Stimulated activated naive CD8-positive, alpha-beta T cell treated with anti-CD3 and anti-CD28 coated beads, Interleukin-15, Interleukin-2, amounts not matched to agents 100 U/mL and 50 U/mL, for 24 hours (primary cell): ENCODE measurements around the gene PSMB3.

ENCODE experiments used
- ATAC-seq: fragments of 150-1000 bp; cut with Tn5 transposase; one replicate; pipeline ENCODE4 v1.10.0; 2021
- DNase-seq: peaks from one replicate; pipeline ENCODE4 v3.0.0; 2021

Gene PSMB3

DNA sequence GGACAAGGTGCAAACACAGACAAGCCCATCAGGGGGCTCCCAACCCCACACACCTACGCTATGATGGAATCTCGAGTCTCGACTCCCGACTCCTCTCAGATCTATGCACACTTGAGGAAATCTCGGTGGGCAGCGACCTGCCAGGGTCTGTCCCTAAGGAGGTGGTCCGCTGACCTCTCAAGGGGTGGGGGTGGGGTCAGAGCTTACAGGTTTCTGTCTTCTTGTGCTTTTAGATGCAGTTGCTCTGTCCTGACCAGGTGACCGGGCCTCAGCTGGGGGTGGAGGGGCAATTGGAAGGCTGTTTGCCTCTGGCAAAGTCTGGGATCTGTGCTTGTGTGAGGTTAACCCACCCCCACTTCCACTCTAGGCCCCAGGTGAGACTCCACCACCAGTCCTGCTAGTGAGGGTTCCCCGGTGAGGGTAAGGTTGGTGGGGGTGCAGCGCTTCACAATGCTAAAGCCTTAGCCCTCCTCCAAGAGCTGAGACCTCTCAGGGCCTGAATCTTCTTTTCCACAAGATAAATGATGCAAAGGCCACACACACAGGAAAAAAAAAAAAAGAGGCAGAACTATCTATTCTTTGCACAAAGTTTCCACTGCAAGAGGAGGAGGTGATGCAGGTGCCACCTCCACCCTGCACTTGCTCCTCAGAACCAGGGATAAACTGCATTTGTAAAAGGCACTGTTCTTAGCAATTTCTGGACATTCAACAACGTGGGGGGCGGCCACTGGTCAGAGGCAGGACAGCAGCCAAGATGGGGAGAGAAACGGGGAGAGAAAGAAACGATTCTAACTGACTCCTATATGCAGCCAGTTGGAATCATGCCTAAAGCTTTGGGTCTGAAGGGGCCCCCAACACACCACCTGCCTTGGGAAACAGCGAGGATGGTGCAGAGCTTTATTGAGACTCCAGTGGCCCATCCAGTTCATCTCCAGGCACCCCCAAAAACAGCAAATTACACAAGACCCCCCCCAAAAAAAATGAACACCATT is 18.3 kb upstream of the PSMB3 start:
- peak; percentile 43 for ATAC-seq
- peak; percentile 44 for DNase-seq

DNA sequence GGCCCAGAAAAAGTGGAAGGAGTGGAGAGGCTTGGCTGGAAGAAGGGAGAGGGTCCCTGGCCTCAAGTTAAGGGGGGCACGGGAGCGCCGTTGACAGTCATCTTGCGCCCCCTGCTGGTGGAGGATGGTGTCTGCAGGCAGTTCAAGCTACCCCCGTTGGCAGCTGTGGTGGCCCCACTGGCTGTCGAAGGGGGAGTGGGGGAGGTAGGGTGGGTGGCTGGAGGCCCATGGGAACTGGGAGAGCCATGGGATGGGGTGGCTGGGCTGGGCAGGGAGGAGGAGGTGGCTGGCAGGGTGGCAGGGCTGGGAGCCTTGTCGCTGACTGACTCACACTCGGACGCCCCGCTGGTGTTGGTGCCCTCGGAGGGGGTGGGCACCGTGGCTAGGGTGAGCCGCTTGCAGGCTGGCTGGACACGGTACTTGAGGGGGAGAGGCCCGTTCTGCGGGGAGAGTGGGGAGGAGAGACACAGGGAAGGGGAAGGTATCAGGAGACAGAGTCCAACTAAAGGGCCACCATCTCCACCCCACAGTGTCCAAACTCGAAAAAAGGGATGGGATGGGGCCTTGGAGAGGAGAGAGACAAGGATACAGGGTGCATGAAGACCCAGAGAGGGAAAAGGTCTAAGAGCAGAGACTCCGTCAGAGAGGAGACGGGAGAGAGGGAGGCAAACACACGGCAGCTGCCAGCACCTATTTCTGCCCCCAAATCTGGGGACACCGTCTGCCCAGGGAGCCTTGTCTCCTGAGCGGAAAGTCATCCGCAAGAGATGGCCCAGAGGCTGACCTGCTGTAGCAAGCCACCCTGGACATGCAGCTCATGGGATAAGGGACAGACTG is 17.2 kb upstream of the PSMB3 start:
- DNase-seq (peak; percentile 87), ATAC-seq (no peak)

DNA sequence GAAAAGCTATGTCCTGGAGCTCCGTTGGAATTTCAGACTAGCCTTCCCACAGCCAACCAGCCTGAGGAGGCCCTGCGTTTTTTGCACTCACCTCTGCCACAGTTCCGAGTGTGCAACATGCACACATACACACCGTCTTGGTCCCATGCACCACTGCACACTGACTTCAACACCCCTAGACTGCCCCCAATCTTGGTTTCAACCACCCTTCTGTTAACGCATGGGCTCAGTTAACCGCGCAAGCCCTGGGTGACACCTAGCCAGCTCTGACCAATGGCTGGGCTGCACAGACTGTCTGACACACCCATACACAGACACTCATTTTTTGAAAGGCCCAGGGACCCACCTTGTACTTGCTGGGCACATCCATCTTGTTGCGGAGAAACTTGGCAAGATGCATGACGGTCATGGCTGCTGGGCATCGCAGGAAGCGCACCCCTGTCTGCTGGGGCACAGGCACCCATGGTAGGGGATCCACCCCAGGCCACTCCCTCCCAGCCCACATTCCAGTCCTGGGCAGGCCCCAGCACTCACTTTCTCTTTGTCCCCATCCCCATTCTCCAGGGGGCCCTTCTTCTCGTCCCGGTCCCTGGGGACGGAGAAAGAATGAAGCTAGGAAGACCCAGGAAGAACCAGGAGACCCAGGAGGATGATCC is 14.4 kb upstream of the PSMB3 start:
- ATAC-seq (no peak), DNase-seq (no peak)

DNA sequence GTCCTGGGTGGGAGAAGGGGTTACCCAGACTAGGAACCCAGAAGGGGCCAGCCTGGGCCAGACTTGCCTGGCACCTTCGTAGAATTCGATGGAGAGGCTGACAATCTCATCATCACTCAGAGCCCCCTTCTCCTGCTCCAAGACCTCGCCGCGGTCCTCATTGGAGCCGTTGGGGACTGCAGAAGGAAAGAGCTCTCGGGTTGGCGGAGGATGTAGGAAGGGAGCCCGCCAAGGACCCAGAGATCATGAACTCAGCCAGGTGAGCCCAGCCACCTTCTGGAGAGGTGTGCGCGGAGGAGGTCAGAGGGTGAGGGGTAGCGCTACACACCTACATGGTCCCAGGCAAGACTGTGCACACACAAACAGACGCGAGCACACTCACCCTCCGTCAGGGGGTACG is 13.9 kb upstream of the PSMB3 start:
- DNase-seq (no peak), ATAC-seq (no peak)

DNA sequence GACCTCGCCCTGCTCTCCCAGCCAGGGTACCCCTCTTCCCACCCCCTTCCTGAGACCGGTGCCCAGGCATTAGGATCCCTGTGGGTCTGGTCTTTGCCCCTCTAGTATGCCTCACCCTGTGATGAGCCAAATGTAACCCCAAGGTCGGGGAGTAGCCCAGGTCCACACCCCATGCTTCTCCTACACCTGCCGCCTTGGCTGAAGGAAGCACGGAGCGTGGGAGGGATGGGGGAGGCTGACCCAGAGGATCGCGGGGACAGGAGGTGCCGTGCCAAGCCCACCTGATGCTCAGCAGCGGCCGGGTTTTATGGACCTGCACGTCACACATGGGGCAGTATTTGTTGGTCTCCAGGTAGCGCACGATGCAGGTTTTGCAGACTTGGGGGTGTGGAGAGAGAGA is 13.2 kb upstream of the PSMB3 start:
- no peak for DNase-seq
- no peak for ATAC-seq

DNA sequence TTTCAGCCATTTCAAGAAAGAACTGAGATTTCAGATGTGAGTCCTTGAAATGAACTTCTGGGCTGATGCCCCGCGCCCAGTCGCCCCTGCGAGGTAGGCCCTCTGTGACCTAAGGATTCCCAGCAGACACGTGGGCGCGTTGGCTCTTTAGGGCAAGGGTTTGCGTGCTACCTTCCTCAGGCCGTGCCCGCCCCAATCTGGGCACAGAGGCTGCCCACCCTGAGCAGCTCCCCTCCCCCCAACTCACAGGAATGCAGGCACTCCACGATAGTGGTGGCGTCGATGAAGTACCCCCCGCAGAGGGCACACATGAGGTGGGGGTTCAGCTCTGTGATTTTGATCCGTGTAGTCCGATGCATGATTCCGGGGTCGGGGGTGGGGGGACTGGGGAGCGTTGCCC is 12.5 kb upstream of the PSMB3 start:
- DNase-seq = no peak
- no peak for ATAC-seq

DNA sequence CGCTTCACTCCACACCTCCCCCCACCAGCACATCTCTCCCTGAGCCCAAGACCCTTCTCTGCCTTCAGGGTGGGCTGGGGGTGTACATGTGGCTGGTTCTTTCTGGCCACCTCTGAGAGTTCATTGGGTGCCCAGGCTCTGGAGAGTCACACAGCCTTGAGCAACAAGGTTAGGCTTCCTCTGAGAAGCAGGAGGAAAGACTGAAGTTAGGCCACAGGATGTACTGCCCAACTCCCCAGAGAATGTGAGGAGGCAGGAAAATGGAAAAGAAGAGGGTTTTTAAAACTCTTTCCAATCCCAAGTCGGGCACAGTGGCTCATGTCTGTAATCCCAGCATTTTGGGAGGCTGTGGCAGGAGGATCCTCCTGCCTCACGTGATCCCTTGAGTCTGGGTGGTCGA is 11.7 kb upstream of the PSMB3 start:
- no peak for ATAC-seq
- no peak for DNase-seq

DNA sequence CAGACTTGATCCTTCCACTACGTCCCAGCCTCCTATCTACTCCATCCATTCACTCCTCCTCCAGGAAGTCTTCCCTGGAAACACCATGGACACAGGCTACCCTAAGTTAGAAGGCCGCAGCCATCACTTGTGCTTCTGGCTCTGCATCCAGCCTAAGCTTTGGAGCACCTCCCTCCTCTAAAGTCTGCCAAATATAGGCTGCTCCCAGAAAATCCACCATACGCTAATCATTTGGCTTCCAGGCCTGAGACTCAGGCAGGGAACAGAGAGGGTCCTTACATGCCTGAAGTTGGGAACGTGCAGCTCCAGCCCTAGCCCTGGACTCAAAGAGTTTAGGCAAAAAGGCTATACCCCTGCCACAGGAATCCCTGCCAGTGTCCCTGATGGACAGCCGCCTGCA is 11.1 kb upstream of the PSMB3 start:
- DNase-seq = no peak
- no peak for ATAC-seq

DNA sequence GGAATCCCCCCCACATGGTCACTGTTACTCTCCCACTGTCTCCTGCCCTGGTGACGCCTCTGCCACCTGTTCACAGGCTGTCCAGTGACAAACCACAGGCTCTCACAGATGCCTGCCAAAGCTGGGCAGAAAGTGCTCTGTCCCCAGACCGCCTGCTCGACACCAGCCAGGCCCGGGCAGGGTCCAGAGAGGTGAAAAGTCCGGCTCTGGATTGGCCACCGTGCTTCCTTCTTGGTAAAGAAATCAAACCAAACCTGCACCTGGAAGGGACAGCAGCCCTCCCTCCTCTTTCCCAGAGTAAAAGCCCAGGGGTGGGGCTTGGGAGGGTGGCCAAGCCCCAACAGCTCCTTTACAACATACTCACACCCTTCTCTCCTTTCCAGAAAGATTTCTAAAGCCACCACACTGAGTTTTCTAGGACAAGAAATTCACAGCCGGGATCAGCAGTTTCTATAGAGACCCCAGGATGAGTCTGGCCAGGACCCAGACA is 10.6 kb upstream of the PSMB3 start:
- DNase-seq (no peak), ATAC-seq (no peak)

DNA sequence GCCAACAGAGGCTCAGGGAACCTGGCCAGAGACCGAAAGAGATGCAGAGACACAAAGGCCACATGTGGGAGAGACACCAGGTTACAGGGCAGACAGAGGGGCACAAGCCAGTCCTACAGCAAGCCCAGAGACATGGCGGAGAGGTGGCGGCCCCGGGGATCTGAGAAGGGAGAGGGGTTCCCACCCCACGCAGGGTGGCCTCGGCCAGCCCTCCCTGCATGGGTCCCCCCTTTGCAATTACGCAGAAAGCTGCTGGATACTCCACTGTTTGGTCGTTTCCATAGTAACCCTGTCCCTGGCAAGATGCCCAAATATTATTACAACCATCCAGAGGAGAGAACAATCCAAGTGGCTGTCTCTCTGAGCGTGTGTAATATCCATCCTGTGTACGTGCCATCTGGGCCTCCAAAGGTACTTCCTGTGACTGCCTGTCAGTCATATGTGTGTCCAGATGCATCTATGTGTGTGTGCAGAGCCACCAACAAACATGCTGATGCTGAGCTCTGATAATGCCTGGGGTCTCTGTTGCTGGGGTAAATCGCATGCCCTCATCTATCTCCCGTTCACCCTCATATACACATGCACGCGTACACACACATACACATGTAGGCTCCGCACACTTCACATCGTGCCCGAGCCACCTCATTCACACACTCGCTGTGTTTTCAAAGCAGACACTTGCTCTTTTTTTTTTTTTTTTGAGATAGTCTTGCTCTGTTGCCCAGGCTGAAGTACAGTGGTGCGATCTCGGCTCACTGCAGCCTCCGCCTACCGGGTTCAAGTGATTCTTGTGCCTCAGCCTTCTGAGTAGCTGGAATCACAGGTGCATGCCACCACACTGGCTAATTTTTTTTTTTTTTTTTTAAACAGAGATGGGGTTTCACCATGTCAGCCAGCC is 9.9 kb upstream of the PSMB3 start:
- DNase-seq = no peak
- ATAC-seq = no peak

DNA sequence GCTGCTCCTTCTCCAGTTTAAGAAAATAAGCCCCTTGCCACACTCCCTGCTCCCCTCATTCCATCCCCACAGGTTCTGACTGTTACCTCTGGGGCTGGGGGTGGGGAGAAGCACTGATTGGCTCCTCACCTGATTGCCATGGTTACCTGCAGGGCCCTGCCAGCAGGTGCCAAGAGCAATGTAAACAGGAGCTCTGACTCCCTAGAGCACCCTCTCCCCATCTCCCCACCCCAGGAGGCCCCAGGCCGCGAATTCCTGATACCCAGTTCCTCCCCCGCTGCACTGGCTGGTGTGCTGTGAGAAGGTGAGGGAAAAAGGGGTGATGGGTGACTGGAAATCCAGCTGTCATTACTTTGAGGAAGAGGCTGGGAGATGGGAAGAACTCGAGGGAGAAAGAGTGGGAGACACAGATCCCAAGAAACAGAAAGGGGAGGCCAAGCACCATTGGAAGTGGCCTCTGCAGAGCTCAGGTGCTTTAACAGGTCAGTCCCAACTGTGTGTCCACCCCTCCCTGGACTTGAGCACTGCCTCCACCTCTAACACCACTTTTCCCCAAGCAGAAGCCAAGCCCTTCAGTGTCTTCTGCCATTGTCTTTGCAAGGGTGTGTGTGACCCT is 8.9 kb upstream of the PSMB3 start:
- ATAC-seq = no peak
- no peak for DNase-seq

DNA sequence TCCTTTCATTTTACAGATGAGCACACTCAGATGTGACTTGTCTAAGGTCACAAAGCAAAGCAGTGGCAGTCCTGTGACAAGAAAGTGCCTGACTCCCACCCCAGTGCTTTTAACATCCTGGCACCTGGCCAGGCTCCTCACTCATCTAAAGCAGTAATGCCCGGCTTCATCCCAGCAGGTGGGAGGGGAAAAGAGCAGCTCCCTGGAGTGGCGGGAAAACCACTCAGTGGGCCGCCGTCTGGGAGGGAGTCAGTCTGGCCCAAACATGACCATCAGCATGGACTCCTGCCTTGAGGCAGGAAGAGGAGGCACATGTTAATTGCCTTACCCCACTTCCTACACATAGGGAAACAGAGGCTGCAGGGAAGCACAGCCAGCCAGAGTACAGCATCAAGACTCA is 7.0 kb upstream of the PSMB3 start:
- ATAC-seq = no peak
- no peak for DNase-seq

DNA sequence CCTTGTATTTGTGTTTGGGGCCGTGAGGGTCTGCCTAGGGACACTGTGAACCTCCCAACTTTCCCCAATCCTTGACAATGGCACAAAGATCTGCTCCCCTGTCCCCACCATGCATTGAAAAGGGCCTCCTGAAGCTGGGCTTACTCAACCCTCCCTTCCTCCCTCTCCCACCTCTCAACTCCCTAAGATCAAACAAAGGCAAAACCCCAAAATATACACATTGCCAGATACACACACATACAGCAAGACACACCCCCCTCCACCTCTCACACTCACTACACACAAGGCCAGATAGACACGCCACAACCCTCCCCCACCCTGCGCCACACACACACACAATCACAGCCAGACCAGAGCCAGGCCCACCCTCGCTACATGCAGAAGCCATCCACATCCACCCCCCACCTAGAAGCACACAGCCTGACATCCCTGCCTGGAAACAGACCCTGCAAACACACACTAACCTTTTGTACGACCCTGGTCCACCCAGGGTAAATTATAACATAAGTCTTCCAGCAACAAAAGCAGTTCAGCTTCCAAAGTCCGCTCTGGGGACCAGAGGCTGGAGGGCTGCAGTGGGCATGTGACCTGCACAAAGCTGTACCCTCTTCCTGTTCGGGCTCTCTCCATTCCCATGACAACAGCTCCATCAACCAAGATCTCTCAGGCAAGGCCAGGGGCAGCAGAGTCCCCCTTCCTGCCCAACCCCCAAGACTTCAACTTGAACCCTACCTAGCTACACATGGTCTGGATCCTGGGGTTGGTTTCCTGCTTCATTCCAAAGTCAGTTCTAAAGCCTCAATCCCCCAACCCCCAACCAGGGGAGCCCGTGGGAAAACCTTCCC is 6.3 kb upstream of the PSMB3 start:
- no peak for DNase-seq
- ATAC-seq = no peak

DNA sequence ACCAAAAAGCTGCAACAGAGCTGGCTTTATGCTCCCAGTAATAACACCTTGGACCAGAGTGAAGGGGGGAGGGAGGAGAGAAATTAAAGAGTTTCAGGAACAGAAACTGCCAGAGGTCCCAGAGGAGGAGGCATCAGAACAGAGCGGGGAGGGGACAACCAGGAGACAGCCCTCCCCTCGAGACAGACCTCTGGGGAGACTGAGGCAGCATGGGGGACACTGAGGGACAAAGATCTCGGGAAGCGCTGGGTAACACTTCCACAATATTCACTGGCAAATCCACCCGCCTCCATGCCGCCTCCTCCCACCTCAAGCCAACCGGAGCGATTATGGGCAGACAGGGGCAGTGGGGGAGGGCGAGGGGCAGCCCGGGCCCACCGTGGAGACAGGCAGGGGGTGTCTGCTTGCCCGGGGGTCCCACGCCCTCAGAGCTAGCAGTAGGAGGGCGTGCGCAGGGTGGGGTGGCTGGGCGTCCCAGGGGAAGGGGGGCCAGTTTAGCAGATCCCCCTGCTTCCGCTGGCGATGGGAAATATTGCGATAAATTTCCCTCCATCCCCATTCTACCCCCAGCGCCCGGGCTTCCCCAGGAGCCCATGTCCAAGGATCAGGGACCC is 5.6 kb upstream of the PSMB3 start:
- ATAC-seq (no peak), DNase-seq (no peak)

DNA sequence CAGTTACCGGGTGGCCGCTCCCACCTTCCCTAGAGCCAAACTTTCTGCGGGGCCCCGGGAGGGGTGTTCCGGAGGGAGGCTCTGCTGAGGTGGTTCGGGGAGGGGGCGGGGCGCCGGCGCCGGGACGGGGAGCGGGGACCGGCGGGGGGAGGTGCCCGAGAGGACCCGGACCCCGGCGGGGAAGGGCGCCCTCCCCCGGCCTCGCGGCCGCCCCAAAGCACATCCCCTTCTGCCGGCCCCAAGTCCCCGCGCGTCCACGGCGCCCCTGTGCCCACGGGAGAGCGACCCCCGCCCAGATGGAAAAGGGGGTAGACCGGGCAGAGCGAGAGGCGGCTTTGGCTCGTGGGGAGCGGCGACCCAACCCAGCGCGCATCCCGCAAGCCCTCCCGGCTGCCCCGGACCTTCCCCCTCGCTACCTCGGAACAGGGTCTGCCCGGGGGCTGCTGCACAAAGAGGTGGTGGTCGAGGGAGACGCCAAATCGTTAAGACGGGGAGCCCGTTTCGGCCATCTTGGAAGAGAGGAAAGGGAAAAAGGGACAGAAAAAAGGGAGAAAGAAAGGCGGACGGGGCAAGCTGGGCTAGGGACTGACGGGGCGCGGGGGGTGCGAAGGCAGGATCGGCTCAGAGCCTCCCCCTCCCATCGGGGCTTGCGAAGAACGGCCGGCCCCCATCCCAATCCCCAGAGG is 4.9 kb upstream of the PSMB3 start:
- ATAC-seq (no peak), DNase-seq (no peak)

DNA sequence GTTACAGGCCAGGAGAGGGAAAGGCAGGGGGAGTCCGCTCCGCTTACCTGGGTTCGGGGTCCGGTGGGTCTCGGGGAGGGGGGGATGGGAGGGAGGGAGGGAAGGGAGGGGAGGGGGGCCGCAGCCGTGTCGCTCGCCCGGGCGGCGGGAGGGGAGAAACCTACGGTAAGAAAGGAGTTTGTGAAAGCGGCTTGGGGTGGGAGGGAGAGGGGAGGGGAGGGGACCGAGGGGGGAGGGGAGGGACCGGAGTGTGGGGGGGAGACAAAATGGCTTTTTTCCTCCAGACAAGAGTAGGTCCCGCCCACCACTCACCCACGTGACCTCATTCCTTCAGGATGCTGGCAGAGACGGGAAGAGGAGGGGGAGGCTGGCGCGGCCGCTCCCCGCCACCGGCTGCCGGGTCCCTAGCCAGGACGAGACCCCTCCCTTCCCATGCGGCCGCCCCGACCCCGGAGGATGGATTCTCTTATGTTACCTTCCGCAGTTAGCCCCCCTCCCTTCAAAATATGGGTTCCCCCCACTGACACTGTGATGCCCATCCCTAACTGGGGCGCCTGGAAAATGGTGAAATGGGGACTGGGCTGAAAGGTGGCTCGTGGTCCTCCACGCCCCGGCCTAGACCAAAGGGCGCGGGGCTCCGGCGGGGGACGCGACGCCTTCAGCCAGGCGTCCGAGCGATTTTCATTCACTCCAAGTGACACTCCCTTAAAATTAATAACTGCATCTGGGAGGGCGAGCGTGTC is 4.2 kb upstream of the PSMB3 start, which contains the start of gene PCGF2:
Gene PCGF2, minus strand, starts transcription at position 188 of the 743 bp plus-strand sequence. CDS start 7,934 bp downstream, outside the sequence.
- no peak for DNase-seq
- no peak for ATAC-seq

DNA sequence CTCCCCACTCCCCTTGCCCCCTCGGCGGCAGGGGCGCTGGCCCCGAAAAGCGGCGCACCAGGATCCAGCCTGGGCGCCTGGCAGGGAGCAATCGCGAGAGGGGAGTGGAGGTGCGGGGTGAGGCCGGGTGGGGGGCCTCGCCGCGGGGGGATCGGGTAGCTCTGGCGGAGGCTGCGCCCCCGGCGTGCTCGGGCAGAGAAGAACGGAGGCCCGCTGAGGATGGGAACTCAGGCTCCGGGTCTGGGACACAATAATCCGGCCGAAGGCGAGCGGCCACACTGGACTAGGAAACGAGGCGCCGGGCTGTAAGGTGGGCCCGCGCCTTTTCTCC is 3.7 kb upstream of the PSMB3 start:
- ATAC-seq (no peak), DNase-seq (no peak)
